Osteocyte (in vitro differentiated cells): ENCODE results near the gene RPAP3. TPM values are rescaled to one million over a fixed set of nuclear protein-coding genes. Genes with fewer than 3 reads are reported as not detected.

ENCODE experiments used
- DNase-seq: peaks from one replicate; pipeline ENCODE4 v3.0.0; 2021; ENCODE audit warnings: mixed read lengths; ENCODE audit not compliant: unreplicated experiment; ENCODE audit errors: extremely low spot score
- H3K27ac Mint-ChIP-seq: one replicate; pipeline ENCODE4 v1.8.0; 2021; ENCODE audit warnings: mild to moderate bottlenecking, mixed read lengths; ENCODE audit not compliant: unreplicated experiment
- H3K27me3 Mint-ChIP-seq: one replicate; pipeline ENCODE4 v1.8.0; 2021; ENCODE audit warnings: mixed read lengths; ENCODE audit not compliant: unreplicated experiment
- H3K36me3 Mint-ChIP-seq: one replicate; pipeline ENCODE4 v1.8.0; 2021; ENCODE audit warnings: mixed read lengths; ENCODE audit not compliant: unreplicated experiment
- H3K4me1 Mint-ChIP-seq: one replicate; pipeline ENCODE4 v1.8.0; 2021; ENCODE audit warnings: mixed read lengths; ENCODE audit not compliant: unreplicated experiment
- H3K4me3 Mint-ChIP-seq: one replicate; pipeline ENCODE4 v1.8.0; 2021; ENCODE audit warnings: mild to moderate bottlenecking, moderate library complexity, mixed read lengths; ENCODE audit not compliant: unreplicated experiment
- H3K9me3 Mint-ChIP-seq: one replicate; pipeline ENCODE4 v1.8.0; 2021; ENCODE audit warnings: mixed read lengths; ENCODE audit not compliant: unreplicated experiment
- total RNA-seq: library from RNA; stranded (reverse); gene quantifications from 2 replicates; pipeline ENCODE4 v1.2.1, GENCODE V29; 2021
- TF ChIP-seq, protein P1 (sequence below): fragments of 200-600 bp; sonication (generic); IDR thresholded peaks from 2 replicates; pipeline ENCODE4 v1.5.0; 2021; ENCODE audit warnings: antibody characterized with exemption, mild to moderate bottlenecking, moderate library complexity

The RPAP3 gene
- total RNA-seq, 1 donor from 2014 or later, result 33.4 TPM

DNA sequence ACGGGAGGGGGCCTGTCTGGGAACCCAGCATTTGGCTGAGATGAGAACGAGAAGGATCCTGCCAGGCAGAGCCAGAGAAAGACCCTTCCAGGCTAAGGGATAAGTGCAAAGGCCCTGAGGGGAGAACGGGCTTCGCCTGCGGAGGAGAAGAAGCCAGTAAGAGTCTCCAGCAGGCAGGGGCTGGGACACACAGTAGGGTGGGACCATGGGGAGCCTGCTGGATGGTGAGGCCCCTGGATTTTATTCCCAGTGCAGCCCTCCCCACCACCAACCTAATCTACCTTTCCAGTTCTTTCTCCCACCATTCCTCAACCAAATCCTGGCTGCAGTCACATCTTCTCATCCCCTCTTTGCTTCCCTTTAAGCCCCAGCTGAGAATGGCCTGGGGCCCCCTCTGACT, 40.2 kb upstream of the RPAP3 start:
- Mint-ChIP-seq H3K9me3 (no peaks in the 10 kb centered on the region), H3K27me3 (peaks cover 21% of the 10 kb centered on the region), H3K4me3 (no peak overlapping the region), H3K36me3 (no peaks in the 10 kb centered on the region), H3K27ac (no peak overlapping the region), H3K4me1 (peaks cover 9% of the 10 kb centered on the region)
- TF ChIP-seq, protein P1, sequence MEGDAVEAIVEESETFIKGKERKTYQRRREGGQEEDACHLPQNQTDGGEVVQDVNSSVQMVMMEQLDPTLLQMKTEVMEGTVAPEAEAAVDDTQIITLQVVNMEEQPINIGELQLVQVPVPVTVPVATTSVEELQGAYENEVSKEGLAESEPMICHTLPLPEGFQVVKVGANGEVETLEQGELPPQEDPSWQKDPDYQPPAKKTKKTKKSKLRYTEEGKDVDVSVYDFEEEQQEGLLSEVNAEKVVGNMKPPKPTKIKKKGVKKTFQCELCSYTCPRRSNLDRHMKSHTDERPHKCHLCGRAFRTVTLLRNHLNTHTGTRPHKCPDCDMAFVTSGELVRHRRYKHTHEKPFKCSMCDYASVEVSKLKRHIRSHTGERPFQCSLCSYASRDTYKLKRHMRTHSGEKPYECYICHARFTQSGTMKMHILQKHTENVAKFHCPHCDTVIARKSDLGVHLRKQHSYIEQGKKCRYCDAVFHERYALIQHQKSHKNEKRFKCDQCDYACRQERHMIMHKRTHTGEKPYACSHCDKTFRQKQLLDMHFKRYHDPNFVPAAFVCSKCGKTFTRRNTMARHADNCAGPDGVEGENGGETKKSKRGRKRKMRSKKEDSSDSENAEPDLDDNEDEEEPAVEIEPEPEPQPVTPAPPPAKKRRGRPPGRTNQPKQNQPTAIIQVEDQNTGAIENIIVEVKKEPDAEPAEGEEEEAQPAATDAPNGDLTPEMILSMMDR, result no peak
- no peak for DNase-seq

DNA sequence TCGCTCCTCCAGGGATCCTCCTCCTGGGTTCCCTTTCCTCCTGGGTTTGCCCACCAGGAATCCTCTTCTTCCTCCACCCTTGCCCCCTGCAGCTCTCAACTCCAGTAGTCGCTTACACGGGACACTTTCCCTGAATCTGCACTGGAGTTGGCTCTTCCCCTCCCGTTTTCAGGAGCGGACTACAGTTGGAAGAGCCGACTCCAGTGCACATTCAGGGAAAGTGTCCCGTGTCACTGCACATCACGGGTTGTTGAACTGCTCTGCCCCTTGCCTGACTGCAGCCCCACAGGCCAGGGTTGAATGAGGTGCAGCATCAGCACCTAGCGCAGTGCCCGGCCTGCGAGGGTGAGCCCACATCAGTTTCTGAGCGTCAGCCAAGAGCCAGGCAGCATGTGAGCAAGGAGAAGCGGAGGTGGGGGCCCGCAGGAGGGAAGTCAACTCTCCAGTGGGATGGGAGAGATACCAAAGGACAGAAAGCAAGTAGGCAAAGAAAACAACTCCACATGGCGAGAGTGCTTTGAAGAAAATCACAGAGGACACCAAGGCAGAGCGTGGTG, 39.7 kb upstream of the RPAP3 start:
- no peak for DNase-seq
- Mint-ChIP-seq H3K9me3 (no peaks in the 10 kb centered on the region), H3K36me3 (no peaks in the 10 kb centered on the region), H3K27me3 (peaks cover 21% of the 10 kb centered on the region), H3K27ac (no peak overlapping the region), H3K4me1 (peaks cover 13% of the 10 kb centered on the region), H3K4me3 (no peak overlapping the region)
- TF ChIP-seq, protein P1, result no peak

GRCh38 chr12:47744778-47745436, 39.1 kb upstream of the RPAP3 start:
- no peaks in the 10 kb centered on the region for H3K9me3 Mint-ChIP-seq
- peaks cover 19% of the 10 kb centered on the region for H3K4me1 Mint-ChIP-seq
- H3K27me3 Mint-ChIP-seq, result peaks cover 21% of the 10 kb centered on the region
- H3K36me3 Mint-ChIP-seq, result no peaks in the 10 kb centered on the region
- TF ChIP-seq, protein P1, result no peak
- no peak overlapping the region for H3K27ac Mint-ChIP-seq
- H3K4me3 Mint-ChIP-seq, result no peak overlapping the region
- no peak for DNase-seq

DNA sequence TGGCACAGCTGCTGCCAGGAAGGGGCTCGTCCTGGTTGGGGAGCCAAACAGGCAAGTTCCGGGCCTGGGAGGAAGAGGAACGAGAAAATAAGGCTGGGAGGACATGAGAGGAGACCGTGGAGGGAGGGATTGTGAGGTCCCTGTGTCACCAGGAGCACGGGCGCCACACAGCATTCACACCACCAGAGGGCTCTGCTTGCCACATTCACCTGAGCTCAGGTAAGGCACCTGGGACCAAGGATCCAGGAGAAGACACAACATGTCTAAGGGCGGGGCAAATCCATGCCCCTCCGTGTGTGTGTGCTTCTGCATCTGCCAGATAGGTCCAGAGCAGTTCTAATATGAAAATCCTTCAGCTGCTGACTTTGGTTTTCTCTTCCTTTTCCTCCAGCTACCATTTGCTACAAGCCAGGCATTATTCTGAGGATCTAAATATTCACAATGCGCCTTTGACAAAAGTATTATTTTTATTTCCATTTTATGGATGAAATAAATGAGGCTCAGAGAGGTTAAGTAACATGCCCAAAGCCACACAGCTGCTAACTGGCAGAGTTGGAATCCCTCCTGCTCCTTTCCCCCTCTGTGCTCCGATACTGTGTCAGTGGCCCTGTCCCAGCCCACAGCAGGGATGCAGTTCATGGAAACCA, 38.3 kb upstream of the RPAP3 start:
- no peaks in the 10 kb centered on the region for H3K9me3 Mint-ChIP-seq
- H3K36me3 Mint-ChIP-seq, result no peaks in the 10 kb centered on the region
- DNase-seq, result no peak
- H3K4me1 Mint-ChIP-seq, result peaks cover 22% of the 10 kb centered on the region
- H3K4me3 Mint-ChIP-seq, result no peak overlapping the region
- H3K27me3 Mint-ChIP-seq, result peaks cover 21% of the 10 kb centered on the region
- TF ChIP-seq, protein P1, result peak; percentile 50
- H3K27ac Mint-ChIP-seq, result no peak overlapping the region

DNA sequence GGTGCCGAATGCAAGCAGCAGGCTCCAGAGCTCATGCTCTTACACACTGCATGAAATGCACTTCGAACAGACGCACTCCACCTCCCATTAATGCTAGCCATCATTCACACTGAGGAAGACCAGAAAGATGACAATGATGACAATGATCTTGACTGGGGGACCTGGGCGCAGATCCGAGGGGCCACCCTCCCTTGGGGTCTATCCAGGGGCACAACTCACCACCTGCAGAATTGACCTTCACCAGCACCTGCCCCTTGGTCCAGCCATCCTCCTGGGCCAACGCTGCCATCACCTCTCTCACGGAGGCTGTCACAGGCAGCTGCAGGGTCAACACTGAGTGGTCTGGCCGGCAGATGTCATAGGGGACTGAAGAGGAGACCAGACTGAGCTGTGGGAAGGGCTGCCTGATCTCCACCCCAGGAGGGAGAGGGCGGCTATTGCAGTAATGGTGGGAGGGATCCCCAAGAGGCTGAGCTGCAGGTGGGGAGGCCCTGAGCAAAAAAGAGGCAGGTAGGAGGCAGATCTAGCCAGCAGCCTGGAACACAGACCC, 37.6 kb upstream of the RPAP3 start:
- H3K4me3 Mint-ChIP-seq, result no peak overlapping the region
- H3K36me3 Mint-ChIP-seq, result no peaks in the 10 kb centered on the region
- TF ChIP-seq, protein P1, result no peak
- H3K9me3 Mint-ChIP-seq, result no peaks in the 10 kb centered on the region
- DNase-seq, result no peak
- H3K4me1 Mint-ChIP-seq, result peaks cover 25% of the 10 kb centered on the region
- H3K27me3 Mint-ChIP-seq, result peaks cover 21% of the 10 kb centered on the region
- H3K27ac Mint-ChIP-seq, result no peak overlapping the region
